C4-2B (cell line): ENCODE results near the gene ARID4B.
"Not testable (repeated sequence)": the region's sequence is repeated elsewhere in the genome, so short reads cannot be mapped to it uniquely, and the experiment has no call there.

ENCODE experiments used
- H3K27ac ChIP-seq: fragments of 450-650 bp; 2 replicates; pipeline ENCODE4 v1.5.1; 2017
- ZFX ChIP-seq: fragments of 450-650 bp; IDR thresholded peaks from 2 replicates; pipeline ENCODE4 v1.6.1; 2017
- TF ChIP-seq, protein P1 (sequence below): fragments of 450-650 bp; conservative IDR thresholded peaks from 2 replicates; pipeline ENCODE4 v1.5.1; 2017; ENCODE audit warnings: mild to moderate bottlenecking

The ARID4B gene

DNA sequence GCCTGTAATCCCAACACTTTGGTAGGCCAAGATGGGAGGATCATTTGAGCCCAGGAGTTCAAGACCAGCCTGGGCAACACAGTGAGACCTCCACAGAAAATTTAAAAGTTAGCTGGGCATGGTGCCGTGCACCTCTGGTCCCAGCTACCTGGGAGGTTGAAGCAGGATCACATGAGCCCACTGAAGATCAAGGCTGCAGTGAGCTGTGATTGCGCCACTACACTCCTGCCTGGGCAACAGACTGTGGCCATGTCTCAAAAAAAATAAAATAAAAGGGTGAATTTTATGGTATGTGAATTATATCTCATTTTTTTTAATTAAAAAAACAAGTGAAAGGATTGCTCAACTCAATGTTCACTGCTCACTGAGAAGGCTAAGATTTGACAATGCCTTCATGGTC lies 8.7 kb downstream of the ARID4B start:
- no peak overlapping the region for H3K27ac ChIP-seq
- TF ChIP-seq ZFX: no peak
- TF ChIP-seq, protein P1, sequence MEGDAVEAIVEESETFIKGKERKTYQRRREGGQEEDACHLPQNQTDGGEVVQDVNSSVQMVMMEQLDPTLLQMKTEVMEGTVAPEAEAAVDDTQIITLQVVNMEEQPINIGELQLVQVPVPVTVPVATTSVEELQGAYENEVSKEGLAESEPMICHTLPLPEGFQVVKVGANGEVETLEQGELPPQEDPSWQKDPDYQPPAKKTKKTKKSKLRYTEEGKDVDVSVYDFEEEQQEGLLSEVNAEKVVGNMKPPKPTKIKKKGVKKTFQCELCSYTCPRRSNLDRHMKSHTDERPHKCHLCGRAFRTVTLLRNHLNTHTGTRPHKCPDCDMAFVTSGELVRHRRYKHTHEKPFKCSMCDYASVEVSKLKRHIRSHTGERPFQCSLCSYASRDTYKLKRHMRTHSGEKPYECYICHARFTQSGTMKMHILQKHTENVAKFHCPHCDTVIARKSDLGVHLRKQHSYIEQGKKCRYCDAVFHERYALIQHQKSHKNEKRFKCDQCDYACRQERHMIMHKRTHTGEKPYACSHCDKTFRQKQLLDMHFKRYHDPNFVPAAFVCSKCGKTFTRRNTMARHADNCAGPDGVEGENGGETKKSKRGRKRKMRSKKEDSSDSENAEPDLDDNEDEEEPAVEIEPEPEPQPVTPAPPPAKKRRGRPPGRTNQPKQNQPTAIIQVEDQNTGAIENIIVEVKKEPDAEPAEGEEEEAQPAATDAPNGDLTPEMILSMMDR: no peak

DNA sequence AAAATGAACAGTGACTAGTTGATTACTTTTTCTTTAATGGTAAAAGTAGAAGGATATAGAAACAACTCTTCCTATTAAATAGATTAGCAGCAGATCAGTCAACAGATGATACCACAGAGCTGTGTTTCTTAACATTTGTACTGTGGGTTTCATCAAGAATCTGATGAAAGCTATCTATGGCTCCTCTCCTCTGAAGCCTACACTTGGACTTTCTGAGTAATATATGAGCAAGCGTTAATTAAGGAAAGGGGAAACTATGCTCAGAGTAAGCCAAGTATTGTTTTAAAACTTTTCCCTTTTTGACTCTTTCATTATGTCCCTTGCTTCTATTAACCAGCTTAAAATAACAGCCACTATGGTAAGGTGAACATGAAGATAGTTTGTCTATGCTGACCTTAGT lies 10.8 kb downstream of the ARID4B start:
- no peak for TF ChIP-seq ZFX
- TF ChIP-seq, protein P1: no peak
- no peak overlapping the region for H3K27ac ChIP-seq

DNA sequence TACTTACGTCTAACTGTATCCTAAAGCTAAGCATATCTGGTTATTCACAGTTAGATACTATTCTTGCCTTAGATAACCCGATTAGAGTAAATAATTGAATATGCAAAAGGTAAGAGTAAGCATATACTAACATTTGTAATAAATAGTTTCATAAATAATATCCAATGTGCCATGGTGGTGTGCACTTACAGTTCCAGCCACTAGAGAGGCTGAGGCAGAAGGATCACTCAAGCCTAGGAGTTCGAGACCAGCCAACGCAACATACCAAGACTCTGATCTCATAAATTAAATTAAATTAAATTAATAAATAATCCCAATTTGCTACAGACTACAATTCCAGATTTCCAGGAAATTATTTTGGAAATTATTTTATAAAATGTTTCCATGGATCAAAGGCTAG lies 12.2 kb downstream of the ARID4B start:
- no peak overlapping the region for H3K27ac ChIP-seq
- TF ChIP-seq, protein P1: no peak; the same call in 1 of the 2 replicates
- TF ChIP-seq ZFX: no peak

DNA sequence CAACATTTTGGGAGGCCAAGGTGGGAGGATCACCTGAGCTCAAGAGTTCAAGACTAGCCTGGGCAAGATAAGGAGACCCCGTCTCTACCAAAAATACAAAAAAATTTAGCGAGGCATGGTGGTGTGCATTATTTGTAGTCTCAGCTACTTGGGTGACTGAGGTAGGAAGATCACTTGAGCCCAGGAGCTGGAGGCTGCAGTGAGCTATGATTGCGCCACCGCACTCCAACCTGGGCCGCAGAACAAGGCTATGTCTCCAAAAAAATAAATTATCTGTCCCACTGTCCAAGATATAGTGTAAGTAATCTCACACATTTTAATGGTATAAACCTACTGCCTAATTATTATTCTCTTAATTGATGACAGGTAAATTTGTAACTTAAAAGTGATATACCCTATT lies 12.8 kb downstream of the ARID4B start:
- no peak overlapping the region for H3K27ac ChIP-seq
- no peak for TF ChIP-seq ZFX
- TF ChIP-seq, protein P1: no peak

DNA sequence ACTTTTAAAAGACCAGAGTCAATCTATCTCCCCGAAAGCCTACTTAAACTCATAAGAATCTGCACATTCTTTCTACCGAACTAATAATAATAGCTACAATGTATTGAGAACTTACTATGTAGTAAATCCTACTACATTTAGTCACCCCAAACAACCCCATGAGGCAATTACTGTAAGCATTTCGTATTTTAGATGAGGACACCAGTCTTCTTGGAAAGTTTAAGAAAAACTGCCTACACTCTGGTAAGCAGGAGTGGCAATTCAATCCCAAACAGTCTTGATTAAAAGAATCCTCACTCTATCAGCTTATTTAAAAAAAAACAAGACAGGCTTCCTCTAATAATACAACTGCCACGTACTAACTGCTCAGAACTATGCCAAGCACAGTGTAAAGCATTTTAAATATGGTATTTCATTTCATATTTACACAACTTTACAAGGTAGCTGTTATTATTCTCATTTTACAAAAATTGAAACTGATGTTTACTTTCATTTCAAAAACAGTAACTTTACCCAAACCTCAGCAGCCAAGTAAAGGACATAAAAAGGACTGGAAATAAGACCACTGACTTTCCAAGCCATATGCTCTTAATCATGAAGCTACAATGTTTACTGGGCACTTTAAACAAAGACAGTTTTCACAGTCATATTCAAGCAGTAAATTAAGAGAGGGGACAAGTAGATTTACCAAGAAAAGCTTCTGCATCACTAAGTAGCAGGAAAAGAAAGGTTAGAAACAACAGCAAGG lies 13.9 kb downstream of the ARID4B start:
- no peak overlapping the region for H3K27ac ChIP-seq
- TF ChIP-seq ZFX: no peak
- TF ChIP-seq, protein P1: no peak

DNA sequence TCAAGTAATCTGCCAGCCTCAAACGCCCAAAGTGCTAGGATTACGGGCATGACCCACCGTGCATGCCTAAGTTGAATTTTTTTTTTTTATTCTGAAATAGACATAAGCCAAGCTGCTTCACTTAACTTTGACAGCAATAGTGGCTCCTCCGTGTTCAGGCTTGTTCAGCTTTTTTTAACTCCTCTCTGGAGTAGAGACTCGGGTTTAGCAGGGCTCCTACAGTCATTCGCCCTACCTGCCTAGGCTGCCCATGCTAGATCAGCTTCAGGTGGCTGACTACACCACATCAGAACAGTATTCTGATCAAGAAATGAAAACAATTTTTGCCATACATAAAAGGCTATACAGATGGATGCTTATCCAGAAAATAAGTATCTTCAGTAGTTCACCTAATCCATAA lies 14.7 kb downstream of the ARID4B start:
- no peak overlapping the region for H3K27ac ChIP-seq
- TF ChIP-seq ZFX: no peak
- TF ChIP-seq, protein P1: no peak

DNA sequence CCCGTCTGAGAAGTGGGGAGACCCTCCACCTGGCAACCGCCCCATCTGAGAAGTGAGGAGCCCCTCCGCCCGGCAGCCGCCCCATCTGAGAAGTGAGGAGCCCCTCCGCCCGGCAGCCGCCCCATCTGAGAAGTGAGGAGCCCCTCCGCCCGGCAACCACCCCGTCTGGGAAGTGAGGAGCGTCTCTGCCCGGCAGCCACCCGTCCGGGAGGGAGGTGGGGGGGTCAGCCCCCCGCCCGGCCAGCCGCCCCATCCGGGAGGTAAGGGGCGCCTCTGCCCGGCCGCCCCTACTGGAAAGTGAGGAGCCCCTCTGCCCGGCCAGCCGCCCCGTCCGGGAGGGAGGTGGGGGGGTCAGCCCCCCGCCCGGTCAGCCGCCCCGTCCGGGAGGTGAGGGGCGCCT lies 18.8 kb downstream of the ARID4B start:
- H3K27ac ChIP-seq: not testable (repeated sequence)
